Fibroblast of skin of left quadriceps (primary cell): ENCODE data around the gene TRAF5.
"Not testable (repeated sequence)": the region's sequence is repeated elsewhere in the genome, so short reads cannot be mapped to it uniquely, and the experiment has no call there.

Experiments used
- DNase-seq, 2 experiments: peaks; one replicate each; pipeline ENCODE4 v3.0.0-alpha.2; 2013; ENCODE audit warnings: low read depth in 2 of 2

The TRAF5 gene

GRCh38 chr1:211377539-211378450 lies 51.2 kb downstream of the TRAF5 start:
- no peak for DNase-seq

GRCh38 chr1:211378844-211379243 lies 52.2 kb downstream of the TRAF5 start:
- DNase-seq: peak in 1 of 2 experiments; percentile 34

GRCh38 chr1:211379446-211379845 lies 52.8 kb downstream of the TRAF5 start:
- no peak for DNase-seq

GRCh38 chr1:211381481-211382181 lies 55.0 kb downstream of the TRAF5 start:
- DNase-seq: no peak

- no peak for DNase-seq
Measured at GRCh38 chr1:211382182-211382713, 55.6 kb downstream of the TRAF5 start.

GRCh38 chr1:211382714-211383480 lies 56.3 kb downstream of the TRAF5 start:
- peak; percentile 79 for DNase-seq

GRCh38 chr1:211384524-211384923 lies 57.9 kb downstream of the TRAF5 start:
- no peak for DNase-seq

- peak; percentile 46 to 52 for DNase-seq
Measured at GRCh38 chr1:211386921-211387320, 60.3 kb downstream of the TRAF5 start.

GRCh38 chr1:211390829-211391228 lies 64.2 kb downstream of the TRAF5 start:
- not testable (repeated sequence) for DNase-seq

- DNase-seq: no peak
Measured at GRCh38 chr1:211393203-211393602, 66.6 kb downstream of the TRAF5 start.

GRCh38 chr1:211398266-211398930 lies 71.8 kb downstream of the TRAF5 start:
- not testable (repeated sequence) for DNase-seq

- DNase-seq: not testable (repeated sequence)
Measured at GRCh38 chr1:211399851-211400393, 73.3 kb downstream of the TRAF5 start.

- not testable (repeated sequence) for DNase-seq
Measured at GRCh38 chr1:211401751-211402150, 75.1 kb downstream of the TRAF5 start.

- not testable (repeated sequence) for DNase-seq
Measured at GRCh38 chr1:211406086-211406485, 79.5 kb downstream of the TRAF5 start.

GRCh38 chr1:211407749-211408148 lies 81.1 kb downstream of the TRAF5 start:
- not testable (repeated sequence) for DNase-seq

- no peak for DNase-seq
Measured at GRCh38 chr1:211411639-211412038, 85.0 kb downstream of the TRAF5 start.

- DNase-seq: no peak
Measured at GRCh38 chr1:211415700-211416099, 89.1 kb downstream of the TRAF5 start.

GRCh38 chr1:211416246-211416627 lies 89.6 kb downstream of the TRAF5 start:
- not testable (repeated sequence) for DNase-seq

- DNase-seq: peak; percentile 43 to 48
Measured at GRCh38 chr1:211416628-211417323, 90.1 kb downstream of the TRAF5 start.

- no peak for DNase-seq
Measured at GRCh38 chr1:211420389-211420788, 93.8 kb downstream of the TRAF5 start.
